K562 (cell line): Measurements from ENCODE around the gene DPYSL3. TPM values are rescaled to one million over a fixed set of nuclear protein-coding genes. Genes with fewer than 3 reads are reported as not detected.

Source experiments
- ATAC-seq: fragments of 200-7000 bp; cut with Tn5 transposase; 3 replicates; pipeline ENCODE4 v1.9.1; 2020; ENCODE audit warnings: moderate library complexity
- BruUV-seq: library from RNA; stranded (reverse); fragments of 400-500 nt; replicated peaks from 2 replicates; lab custom pipeline; 2021; lab: Mats Ljungman, UMichigan
- CTCF ChIA-PET: fragments of 300-600 bp; formaldehyde crosslinking; extraction: SDS; loops from one replicate; lab custom pipeline; 2021; ENCODE audit warnings: low intra/inter-chr PET ratio; lab: Yijun Ruan, JAX
- POLR2A ChIA-PET: fragments of 300-600, 350-650 bp; sonication (Branson Sonifier 250); formaldehyde crosslinking; extraction: SDS; loops from one replicate; lab custom pipeline; 2021; ENCODE audit warnings: antibody characterized with exemption, inconsistent platforms; lab: Yijun Ruan, JAX
- DNase-seq, 4 experiments: peaks; one replicate each; pipeline versions ENCODE4 v3.0.0 to v3.0.0-alpha.2; 2011 to 2018; ENCODE audit warnings: low spot score in 3 of 4, mixed read lengths in 3 of 4; ENCODE audit errors: extremely low read depth in 1 of 4
- FAIRE-seq: peaks from 2 replicates; lab custom pipeline; 2011; peaks lifted over from hg19 to GRCh38; lab: Jason Lieb, UNC
- H2AFZ ChIP-seq: 2 replicates; pipeline ENCODE4 v1.6.0; 2011; ENCODE audit warnings: low read depth, low read length, control low read depth, inconsistent platforms
- H3K27ac ChIP-seq: fragments of 200-600 bp; 3 replicates; pipeline ENCODE4 v1.8.0; 2011; ENCODE audit warnings: low read depth, mild to moderate bottlenecking, control low read depth, inconsistent platforms, low read length, moderate library complexity, mixed read lengths; ENCODE audit errors: extremely low read depth
- H3K27me3 ChIP-seq, 2 experiments: fragments of 300-600 bp in 1 of 2; 2 replicates in 1 of 2; 3 replicates in 1 of 2; pipeline versions ENCODE4 v1.6.0 to v1.8.0; 2011; ENCODE audit warnings: inconsistent platforms in 2 of 2, low read length in 2 of 2, mild to moderate bottlenecking in 1 of 2, mixed read lengths in 1 of 2, moderate library complexity in 1 of 2; ENCODE audit not compliant: control insufficient read depth in 2 of 2, insufficient read depth in 2 of 2
- H3K36me3 ChIP-seq: fragments of 300-600 bp; 3 replicates; pipeline ENCODE4 v1.8.0; 2011; ENCODE audit warnings: mild to moderate bottlenecking, low read length, inconsistent platforms; ENCODE audit not compliant: control insufficient read depth, insufficient read depth
- H3K4me1 ChIP-seq, 2 experiments: fragments of 200-600 bp in 1 of 2; replicated peaks in 1 of 2; 2 replicates in 1 of 2; 3 replicates in 1 of 2; pipeline versions ENCODE4 v1.5.1 to v1.8.0; 2011; ENCODE audit warnings: inconsistent platforms in 2 of 2, low read length in 2 of 2, mild to moderate bottlenecking in 1 of 2, mixed read lengths in 1 of 2, moderate library complexity in 1 of 2; ENCODE audit not compliant: control insufficient read depth in 2 of 2, insufficient read depth in 2 of 2
- H3K4me2 ChIP-seq: 2 replicates; pipeline ENCODE4 v1.6.1; 2011; ENCODE audit warnings: low read length, control low read depth, inconsistent platforms, mixed read lengths; ENCODE audit not compliant: insufficient read depth
- H3K4me3 ChIP-seq: fragments of 200-600 bp; sonication (generic), shearing (Covaris generic); 2 replicates; pipeline ENCODE4 v1.5.1; 2016; ENCODE audit warnings: control low read depth, inconsistent platforms
- H3K79me2 ChIP-seq: fragments of 200-600 bp; 3 replicates; pipeline ENCODE4 v1.8.0; 2011; ENCODE audit warnings: low read length, inconsistent platforms; ENCODE audit not compliant: control insufficient read depth, insufficient read depth
- H3K9ac ChIP-seq, 2 experiments: 2 replicates each; pipeline versions ENCODE4 v1.6.0 to v1.6.1; 2011; ENCODE audit warnings: low read depth in 2 of 2, low read length in 2 of 2, control low read depth in 1 of 2, inconsistent platforms in 1 of 2, mild to moderate bottlenecking in 1 of 2, mixed read lengths in 1 of 2; ENCODE audit not compliant: insufficient read depth in 1 of 2
- H3K9me1 ChIP-seq: one replicate; pipeline ENCODE4 v1.6.0; 2011; ENCODE audit warnings: inconsistent platforms, mild to moderate bottlenecking, low read length, moderate library complexity; ENCODE audit not compliant: control insufficient read depth, insufficient read depth
- H3K9me3 ChIP-seq: replicated peaks from 2 replicates; pipeline ENCODE4 v1.5.1; 2011; ENCODE audit warnings: low read depth, low read length, inconsistent platforms; ENCODE audit not compliant: control insufficient read depth, insufficient read depth
- H4K20me1 ChIP-seq: replicated peaks from 2 replicates; pipeline ENCODE4 v1.6.1; 2011; ENCODE audit warnings: low read length, inconsistent platforms, mixed read lengths; ENCODE audit not compliant: control insufficient read depth, insufficient read depth
- CEBPZ ChIP-seq: fragments of 150-350 bp; IDR thresholded peaks from 2 replicates; pipeline ENCODE4 v1.6.1; 2014; ENCODE audit warnings: low read depth, mild to moderate bottlenecking, low read length, borderline replicate concordance
- DNMT1 ChIP-seq: fragments of 450-650 bp; IDR thresholded peaks from 2 replicates; pipeline ENCODE4 v1.6.1; 2016; ENCODE audit warnings: antibody characterized with exemption, mild to moderate bottlenecking
- ELK3 ChIP-seq: fragments of 450-650 bp; formaldehyde crosslinking; IDR thresholded peaks from 2 replicates; pipeline ENCODE4 v1.4.0; 2020; ENCODE audit warnings: mild to moderate bottlenecking
- HMGXB4 ChIP-seq: sonication (generic); formaldehyde crosslinking; IDR thresholded peaks from 2 replicates; pipeline ENCODE4 v1.8.1; 2023; ENCODE audit warnings: mild to moderate bottlenecking, missing genetic modification reagents
- HNRNPK ChIP-seq: fragments of 200-400 bp; formaldehyde crosslinking; IDR thresholded peaks from one replicate; pipeline ENCODE4 v1.6.1; 2018; ENCODE audit warnings: mild to moderate bottlenecking, low read depth, low read length; ENCODE audit not compliant: poor library complexity, severe bottlenecking
- HNRNPLL ChIP-seq: fragments of 200-400 bp; formaldehyde crosslinking; IDR thresholded peaks from 2 replicates; pipeline ENCODE4 v1.6.1; 2017; ENCODE audit warnings: low read length, low read depth, mild to moderate bottlenecking; ENCODE audit not compliant: poor library complexity, severe bottlenecking
- RFX1 ChIP-seq: fragments of 450-650 bp; IDR thresholded peaks from 2 replicates; pipeline ENCODE4 v1.6.1; 2016; ENCODE audit warnings: mild to moderate bottlenecking, moderate library complexity
- SMARCE1 ChIP-seq: fragments of 450-650 bp; IDR thresholded peaks from 2 replicates; pipeline ENCODE4 v1.7.1; 2016; ENCODE audit warnings: mild to moderate bottlenecking
- ZEB2 ChIP-seq: fragments of 450-650 bp; IDR thresholded peaks from 2 replicates; pipeline ENCODE4 v1.6.1; 2016
- ZNF232 ChIP-seq: sonication (generic); formaldehyde crosslinking; IDR thresholded peaks from 2 replicates; pipeline ENCODE4 v1.8.0; 2022; ENCODE audit warnings: mild to moderate bottlenecking, missing genetic modification reagents
- WGBS: fragments of 100-300 bp; shearing (Covaris generic); methylation state at CpG from one replicate; pipeline ENCODE4 v1.1.6; 2016; ENCODE audit warnings: low coverage, mixed read lengths; ENCODE audit not compliant: insufficient coverage; ENCODE audit errors: missing lambda C conversion rate; 5-methylcytosine and 5-hydroxymethylcytosine counted together
- in situ Hi-C: fragments of 300-500 bp; cut with MboI; formaldehyde crosslinking; loops from 4 replicates; pipeline ENCODE4 v1.15.0; 2018; ENCODE audit warnings: inconsistent platforms, mixed read lengths
- intact Hi-C: fragments of 100-400 bp; cut with micrococcal nuclease; formaldehyde crosslinking; loops from 2 replicates; pipeline ENCODE4 v1.14.2; 2022
- polyA plus RNA-seq, 8 experiments: library from polyadenylated mRNA; depleted of rRNA in 4 of 8; stranded (reverse) in 5 of 8; unstranded in 3 of 8; fragments of >200 nt; fragmentation: Nextera tagmentation in 2 of 8; fragmentation: Illumina TruSeq in 1 of 8; extraction: Ambion mirVana in 2 of 8; extraction: Trizol in 1 of 8; gene quantifications; 2 replicates each; pipeline versions ENCODE4 v1.2.1 to v1.2.3, GENCODE V29; 2011 to 2014; ENCODE audit warnings: inconsistent platforms in 1 of 8, missing spikeins in 1 of 8
- total RNA-seq, 7 experiments: library from RNA; depleted of rRNA in 6 of 7; stranded (reverse); fragments of >200 nt in 6 of 7; fragmentation: Illumina TruSeq in 2 of 7; extraction: Trizol in 2 of 7; gene quantifications; 2 replicates each; pipeline versions ENCODE4 v1.2.1 to v1.2.3, GENCODE V29; 2011 to 2021; ENCODE audit warnings: low replicate concordance in 1 of 7

DPYSL3 gene
- total and polyA plus RNA-seq, 9 of the 15 experiments (the other 6 are each of a cell fraction or from before 2014, with no cell fraction given): 0.07 to 0.55 TPM; not detected in 7

GRCh38 chr5:147442224-147442623, 67.6 kb downstream of the DPYSL3 start (continued):
- TF ChIP-seq HNRNPK (no peak), RFX1 (no peak), ELK3 (no peak)

DNA sequence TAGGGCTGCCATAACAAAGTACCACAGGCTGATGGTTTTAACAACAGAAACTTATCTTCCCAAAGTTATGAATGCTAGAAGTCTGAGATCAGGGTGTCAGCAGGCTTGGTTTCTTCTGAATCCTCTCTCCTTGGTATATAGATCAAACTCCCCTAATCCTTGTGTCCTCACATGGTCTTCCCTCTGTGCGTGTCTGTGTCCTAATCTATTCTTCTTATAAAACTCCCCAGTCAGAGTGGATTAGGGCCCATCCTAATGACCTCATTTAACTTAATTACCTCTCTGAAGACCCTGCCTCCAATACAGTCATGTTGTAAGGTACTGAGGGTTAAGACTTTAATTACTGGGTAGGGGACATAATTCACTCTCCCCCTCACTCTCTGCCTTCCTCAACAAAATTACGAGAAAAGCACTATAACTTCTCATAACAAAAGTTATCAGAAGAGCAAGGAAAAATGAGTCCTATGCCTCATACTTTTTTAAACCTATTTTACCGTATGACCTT, 68.6 kb downstream of the DPYSL3 start:
- 0% methylated on average over 3 of the region's 3 CpGs for WGBS
- Histone ChIP-seq H3K9me3 (no peaks in the 10 kb centered on the region), H3K4me1 (no peaks in the 10 kb centered on the region), H3K36me3 (no peaks in the 10 kb centered on the region), H3K27me3 (no peaks in the 10 kb centered on the region), H4K20me1 (no peaks in the 10 kb centered on the region), H3K9ac (no peak overlapping the region), H3K9me1 (no peaks in the 10 kb centered on the region), H2AFZ (no peak overlapping the region), H3K79me2 (no peaks in the 10 kb centered on the region), H3K4me3 (no peak overlapping the region), H3K4me2 (no peak overlapping the region), H3K27ac (no peak overlapping the region)
- DNase-seq (no peak), ATAC-seq (no peak), FAIRE-seq (no peak)
- in situ Hi-C loops: no loop called here
- CTCF ChIA-PET: no interaction called here
- intact Hi-C loops: no loop called here
- POLR2A ChIA-PET: no interaction called here
- BruUV-seq: no TSS peak
- TF ChIP-seq CEBPZ (no peak), ZNF232 (CRISPR knock-in tag) (no peak), HNRNPLL (no peak), SMARCE1 (no peak), DNMT1 (no peak), ZEB2 (no peak), HMGXB4 (CRISPR knock-in tag) (no peak)
